ENCODE measurements around the gene KCNJ5. TPM values are rescaled to one million over a fixed set of nuclear protein-coding genes. Genes with fewer than 3 reads are reported as not detected.

Gene KCNJ5
- under 0.01 and 0.06 TPM in 2 replicates for total RNA-seq

GRCh38 chr11:128890543-128891368 lies at the start of gene KCNJ5:
Gene KCNJ5, plus strand, starts transcription at chr11:128891356. Its CDS starts 19,918 bp downstream, at chr11:128911274.

GRCh38 chr11:128867277-128867676 lies 23.9 kb upstream of the KCNJ5 start, which contains the start of gene KCNJ1:
Gene KCNJ1, minus strand, starts transcription at chr11:128867296. Its CDS starts 27,053 bp downstream, at chr11:128840243.

GRCh38 chr11:128942817-128943427 lies 51.8 kb downstream of the KCNJ5 start, which contains the start of gene TP53AIP1:
Gene TP53AIP1, minus strand, starts transcription at chr11:128942871. Its CDS starts 5,053 bp downstream, at chr11:128937818.

Other genes with a start within 250 kb of the KCNJ5 start
- 12.0 and 13.1 TPM in 2 replicates for gene FLI1, start 197.3 kb upstream of the KCNJ5 start, total RNA-seq
- gene KCNJ1, start 24.1 kb upstream of the KCNJ5 start, total RNA-seq, result 0.06 TPM in 1 of 2 replicates, not detected in the other
- not detected in 2 replicates for gene TP53AIP1, start 51.5 kb downstream of the KCNJ5 start, total RNA-seq